D341Med (cell line): ENCODE data around the gene ADGRG7.

Experiments
- DNase-seq: peaks from one replicate; pipeline ENCODE4 v3.0.0; 2012; ENCODE audit warnings: low spot score

ADGRG7 gene

DNA sequence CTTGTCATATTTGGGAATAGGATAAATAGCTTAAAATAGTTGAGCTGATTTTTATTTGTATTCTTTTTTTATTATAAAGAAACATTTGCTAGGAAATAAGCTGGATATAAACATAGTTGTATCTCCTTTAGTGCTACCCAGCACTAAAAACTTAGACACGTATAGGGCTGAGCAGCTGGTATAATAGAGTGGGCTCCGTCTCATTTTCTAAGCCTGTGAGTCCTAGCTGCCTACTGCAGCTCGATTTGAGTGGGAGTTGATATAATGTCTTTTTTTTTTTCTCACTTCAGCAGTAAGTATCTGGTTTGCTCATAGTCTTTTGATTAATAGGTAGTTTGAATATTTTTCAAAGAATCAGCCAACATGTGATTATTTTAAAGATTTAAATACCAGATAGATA, 134.1 kb downstream of the ADGRG7 start:
- no peak for DNase-seq

- no peak for DNase-seq
These were observed 135.3 kb downstream of the ADGRG7 start for GRCh38 chr3:100744671-100745070.
